ENCODE results near the gene PTPRN2.

Gene PTPRN2

DNA sequence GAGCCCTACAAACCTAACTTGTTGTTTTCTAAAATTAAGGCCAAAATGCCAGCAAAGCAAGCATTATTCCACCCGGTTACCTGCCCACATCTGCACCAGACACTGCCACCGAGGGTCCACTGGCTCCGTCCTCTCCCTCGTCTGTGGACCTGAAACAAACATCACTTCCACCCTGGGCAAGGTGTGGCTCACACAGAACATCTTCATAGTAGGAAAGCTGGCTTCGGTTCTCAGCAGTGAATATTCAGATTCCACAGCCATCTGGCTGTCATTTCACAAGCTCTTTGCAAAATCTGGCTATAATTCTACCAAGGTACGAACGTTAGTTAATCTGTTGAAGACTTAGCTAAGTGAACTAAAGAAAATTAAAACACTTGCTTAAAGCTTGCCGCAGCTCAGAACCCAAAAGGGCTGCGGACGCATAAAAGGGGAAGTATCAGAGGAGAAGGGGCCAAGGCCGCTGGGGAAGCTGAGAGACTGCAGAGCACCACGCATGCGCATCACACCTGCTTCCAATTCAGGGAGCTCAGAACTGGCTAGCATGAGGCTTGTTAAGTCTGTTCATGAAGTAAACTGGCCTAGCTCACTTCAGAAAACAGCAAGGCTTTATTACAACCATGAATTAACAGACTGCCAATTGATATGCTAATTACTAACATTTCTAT lies 46.1 kb downstream of the PTPRN2 start:
- ChIA-PET POLR2A (no interaction called here), CTCF (no interaction called here)
- DNase-seq (ENCODE audit: extremely low spot score) = no peak
- TF ChIP-seq FOXK2 (IDR thresholded peaks at IDR 0.05) = no peak
- TF ChIP-seq HDGF (IDR thresholded peaks at IDR 0.05; ENCODE audit: borderline replicate concordance) = no peak
- no peak for TF ChIP-seq FOXM1 (IDR thresholded peaks at IDR 0.05; ENCODE audit: borderline replicate concordance)
- no peak for TF ChIP-seq BHLHE40 (IDR thresholded peaks at IDR 0.05; ENCODE audit: borderline replicate concordance)
- no peak for TF ChIP-seq CTBP1 (IDR thresholded peaks at IDR 0.05; ENCODE audit: borderline replicate concordance)
- TF ChIP-seq SP1 (IDR thresholded peaks at IDR 0.05) = no peak
- no peak for TF ChIP-seq PKNOX1 (IDR thresholded peaks at IDR 0.05)
- TF ChIP-seq LEF1 (IDR thresholded peaks at IDR 0.05; ENCODE audit: borderline replicate concordance) = no peak
- no peak for TF ChIP-seq L3MBTL2 (conservative IDR thresholded peaks at IDR 0.05)
- no peak for TF ChIP-seq ELF4 (IDR thresholded peaks at IDR 0.05)
- TF ChIP-seq ZNF384 (IDR thresholded peaks at IDR 0.05) = no peak
- TF ChIP-seq NFRKB (IDR thresholded peaks at IDR 0.05) = no peak
- no peak for TF ChIP-seq TARDBP (IDR thresholded peaks at IDR 0.05)
- no peak for TF ChIP-seq ARNT (IDR thresholded peaks at IDR 0.05)
- TF ChIP-seq SUZ12 (IDR thresholded peaks at IDR 0.05) = no peak

DNA sequence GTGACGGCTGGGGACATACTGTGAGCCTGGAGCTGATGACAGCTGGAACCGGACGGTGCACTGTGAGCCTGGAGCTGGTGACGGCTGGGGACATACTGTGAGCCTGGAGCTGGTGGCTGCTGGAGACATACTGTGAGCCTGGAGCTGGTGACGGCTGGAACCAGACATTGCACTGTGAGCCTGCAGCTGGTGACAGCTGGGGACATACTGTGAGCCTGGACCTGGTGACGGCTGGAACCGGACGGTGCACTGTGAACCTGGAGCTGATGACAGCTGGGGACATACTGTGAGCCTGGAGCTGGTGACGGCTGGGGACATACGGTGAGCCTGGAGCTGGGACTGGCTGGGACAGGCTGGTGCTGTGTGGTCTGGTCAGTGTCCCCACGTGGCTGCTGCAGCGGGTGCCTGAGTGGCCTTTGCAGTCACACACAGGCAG lies 47.9 kb downstream of the PTPRN2 start:
- CTCF ChIA-PET = no interaction called here
- no peak for TF ChIP-seq HDGF (IDR thresholded peaks at IDR 0.05; ENCODE audit: borderline replicate concordance)
- no peak for TF ChIP-seq CTBP1 (IDR thresholded peaks at IDR 0.05; ENCODE audit: borderline replicate concordance)
- no peak for TF ChIP-seq NFRKB (IDR thresholded peaks at IDR 0.05)
- TF ChIP-seq PKNOX1 (IDR thresholded peaks at IDR 0.05) = no peak
- TF ChIP-seq FOXA1 (IDR thresholded peaks at IDR 0.05) = no peak
- no peak for TF ChIP-seq BHLHE40 (IDR thresholded peaks at IDR 0.05; ENCODE audit: borderline replicate concordance)
- no peak for TF ChIP-seq ZNF384 (IDR thresholded peaks at IDR 0.05)
- no peak for TF ChIP-seq SUZ12 (IDR thresholded peaks at IDR 0.05)
- no peak for TF ChIP-seq ARNT (IDR thresholded peaks at IDR 0.05)
- TF ChIP-seq L3MBTL2 (conservative IDR thresholded peaks at IDR 0.05) = no peak
- TF ChIP-seq FOXM1 (IDR thresholded peaks at IDR 0.05; ENCODE audit: borderline replicate concordance) = no peak
- DNase-seq (ENCODE audit: extremely low spot score) = no peak

DNA sequence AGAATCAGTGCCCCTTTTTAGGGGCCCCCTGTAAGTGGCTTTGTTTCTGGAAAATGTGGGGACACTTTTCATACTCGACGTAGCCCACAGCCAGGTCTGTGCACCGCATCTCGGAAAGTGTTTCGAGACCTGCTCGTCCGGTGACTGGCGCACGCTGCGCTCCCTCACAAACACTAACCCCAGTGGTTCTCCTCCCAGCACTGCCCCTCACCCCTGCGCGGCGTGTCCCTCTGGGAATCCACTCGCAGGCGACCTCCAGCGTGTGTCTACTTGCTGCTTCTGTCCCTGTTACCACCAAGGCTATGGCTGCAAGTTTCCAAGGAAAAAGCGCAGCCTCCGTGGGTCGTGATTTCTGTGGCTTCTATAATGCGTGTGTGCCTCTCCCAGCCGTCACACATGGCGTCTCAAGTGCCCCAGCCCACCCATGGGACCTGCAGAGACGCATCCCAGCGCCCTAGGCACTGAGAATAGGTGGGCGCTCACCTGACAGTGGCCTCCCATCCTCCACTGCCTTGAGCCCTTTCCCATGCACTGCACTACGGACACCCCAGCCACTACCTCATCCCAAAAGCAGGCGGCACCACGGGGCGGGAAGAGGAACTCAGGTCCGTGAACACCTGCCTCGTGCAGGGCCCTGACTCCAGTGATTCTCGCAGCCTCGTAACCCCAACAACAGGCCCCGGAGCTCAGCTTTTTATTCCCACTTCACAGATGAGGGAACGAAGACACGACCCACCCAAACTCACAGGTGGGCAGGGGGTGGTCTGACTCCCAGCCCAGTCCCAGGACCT lies 49.3 kb downstream of the PTPRN2 start:
- TF ChIP-seq CTBP1 (IDR thresholded peaks at IDR 0.05; ENCODE audit: borderline replicate concordance) (no peak), ELF4 (IDR thresholded peaks at IDR 0.05) (no peak), SP1 (IDR thresholded peaks at IDR 0.05) (no peak), L3MBTL2 (conservative IDR thresholded peaks at IDR 0.05) (no peak), ARNT (IDR thresholded peaks at IDR 0.05) (no peak), ZNF384 (IDR thresholded peaks at IDR 0.05) (no peak), SUZ12 (IDR thresholded peaks at IDR 0.05) (no peak), NFRKB (IDR thresholded peaks at IDR 0.05) (no peak), TARDBP (IDR thresholded peaks at IDR 0.05) (no peak), FOXK2 (IDR thresholded peaks at IDR 0.05) (no peak), BHLHE40 (IDR thresholded peaks at IDR 0.05; ENCODE audit: borderline replicate concordance) (no peak), HDGF (IDR thresholded peaks at IDR 0.05; ENCODE audit: borderline replicate concordance) (no peak), FOXA1 (IDR thresholded peaks at IDR 0.05) (no peak)
- CTCF ChIA-PET = no interaction called here
- DNase-seq (ENCODE audit: extremely low spot score) = no peak
- POLR2A ChIA-PET = no interaction called here

More for the DNA sequence above, 47.9 kb downstream of the PTPRN2 start:
- POLR2A ChIA-PET = no interaction called here

DNA sequence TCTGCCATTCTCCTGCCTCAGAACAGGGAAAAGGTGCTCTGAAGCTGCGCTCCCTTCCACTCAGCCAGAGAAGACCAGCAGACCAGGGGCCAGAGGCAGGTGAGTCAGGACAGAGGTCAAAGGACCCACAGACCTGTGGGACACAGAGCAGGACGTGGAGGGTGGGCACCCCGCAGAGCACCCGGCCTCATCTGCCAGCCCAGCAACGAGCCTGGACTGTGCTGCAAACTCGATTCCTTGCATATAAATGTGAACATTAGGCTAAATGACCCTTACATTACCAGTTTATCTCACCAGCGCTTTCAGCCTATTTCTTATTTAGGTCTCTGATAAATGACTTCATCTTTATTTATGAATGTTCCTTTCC lies 50.1 kb downstream of the PTPRN2 start:
- ChIA-PET CTCF (no interaction called here), POLR2A (no interaction called here)
- TF ChIP-seq SP1 (IDR thresholded peaks at IDR 0.05) (no peak), FOXA1 (IDR thresholded peaks at IDR 0.05) (no peak), HDGF (IDR thresholded peaks at IDR 0.05; ENCODE audit: borderline replicate concordance) (no peak), CTBP1 (IDR thresholded peaks at IDR 0.05; ENCODE audit: borderline replicate concordance) (no peak), NFRKB (IDR thresholded peaks at IDR 0.05) (no peak), ARNT (IDR thresholded peaks at IDR 0.05) (no peak), FOXK2 (IDR thresholded peaks at IDR 0.05) (no peak), L3MBTL2 (conservative IDR thresholded peaks at IDR 0.05) (no peak), ELF4 (IDR thresholded peaks at IDR 0.05) (no peak), ZNF384 (IDR thresholded peaks at IDR 0.05) (no peak), LEF1 (IDR thresholded peaks at IDR 0.05; ENCODE audit: borderline replicate concordance) (no peak), BHLHE40 (IDR thresholded peaks at IDR 0.05; ENCODE audit: borderline replicate concordance) (no peak), SUZ12 (IDR thresholded peaks at IDR 0.05) (no peak), FOXM1 (IDR thresholded peaks at IDR 0.05; ENCODE audit: borderline replicate concordance) (no peak), TARDBP (IDR thresholded peaks at IDR 0.05) (no peak), PKNOX1 (IDR thresholded peaks at IDR 0.05) (no peak)
- no peak for DNase-seq (ENCODE audit: extremely low spot score)

GRCh38 chr7:158536871-158537515 lies 50.6 kb downstream of the PTPRN2 start:
- TF ChIP-seq TARDBP (IDR thresholded peaks at IDR 0.05) (no peak), SUZ12 (IDR thresholded peaks at IDR 0.05) (no peak), PKNOX1 (IDR thresholded peaks at IDR 0.05) (no peak), HDGF (IDR thresholded peaks at IDR 0.05; ENCODE audit: borderline replicate concordance) (no peak)
- DNase-seq (ENCODE audit: extremely low spot score) = no peak
- ChIA-PET POLR2A (no interaction called here), CTCF (no interaction called here)
